GM19193 (cell line): ENCODE data around the gene TMIGD3.

ENCODE experiments used
- POLR2A ChIP-seq: IDR thresholded peaks from 4 replicates; pipeline ENCODE4 v1.6.1; 2011; ENCODE audit not compliant: insufficient read depth, insufficient read length; ENCODE audit errors: extremely low read depth

Gene TMIGD3

DNA sequence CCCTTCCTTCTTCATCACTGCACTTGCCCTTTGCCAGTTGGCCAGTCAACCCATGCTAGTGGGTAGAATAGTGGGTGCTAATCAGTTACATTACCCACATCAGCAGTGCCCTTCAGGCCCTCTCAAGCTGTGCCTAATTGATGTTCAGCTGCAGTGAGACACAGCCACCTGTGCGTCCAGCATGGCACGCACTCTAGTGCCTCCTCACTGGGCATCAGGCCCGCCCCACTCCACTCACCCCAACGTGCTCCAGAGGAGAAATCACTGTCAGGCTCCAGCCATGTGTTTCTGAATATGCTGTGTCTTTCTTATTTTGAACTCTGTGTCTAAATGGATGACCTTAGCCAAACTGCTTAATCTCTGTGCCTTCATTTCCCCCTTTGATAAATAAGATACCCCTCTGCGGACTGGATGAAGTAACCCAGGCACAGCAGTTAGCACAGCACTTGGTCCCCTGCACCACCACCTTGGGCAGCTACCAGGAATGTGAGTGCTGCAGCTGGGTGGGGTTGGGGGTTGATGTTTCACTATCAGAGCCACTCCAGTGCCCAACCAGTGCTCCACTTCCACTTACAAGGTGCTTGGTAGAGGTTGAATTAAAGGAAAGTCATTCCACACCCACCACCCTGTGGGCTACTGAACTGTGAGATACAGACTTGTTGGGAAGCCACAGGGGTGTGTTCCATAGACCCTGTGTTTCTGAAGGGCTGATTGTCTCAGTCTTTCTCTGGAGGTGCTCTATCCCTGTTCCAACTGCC is 8.9 kb upstream of the TMIGD3 start:
- TF ChIP-seq POLR2A = no peak

DNA sequence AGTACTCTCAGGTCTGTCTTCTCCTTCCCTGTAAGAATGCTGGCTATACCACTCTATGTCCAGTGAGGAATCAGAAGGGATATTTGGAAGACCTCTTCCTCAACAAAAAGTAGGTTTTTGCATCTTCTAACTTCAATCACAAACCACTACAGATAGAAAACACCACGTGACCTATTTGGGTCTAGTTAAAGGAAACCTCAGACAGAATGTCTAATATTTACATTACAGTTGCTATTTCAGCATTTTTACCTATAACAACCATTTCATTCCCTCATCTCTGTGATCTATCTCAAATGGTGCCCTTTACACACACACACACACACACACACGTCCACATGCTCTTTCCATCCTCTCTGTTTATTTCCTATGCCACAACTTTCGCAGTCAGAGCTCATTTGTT is 7.9 kb upstream of the TMIGD3 start:
- TF ChIP-seq POLR2A = no peak

DNA sequence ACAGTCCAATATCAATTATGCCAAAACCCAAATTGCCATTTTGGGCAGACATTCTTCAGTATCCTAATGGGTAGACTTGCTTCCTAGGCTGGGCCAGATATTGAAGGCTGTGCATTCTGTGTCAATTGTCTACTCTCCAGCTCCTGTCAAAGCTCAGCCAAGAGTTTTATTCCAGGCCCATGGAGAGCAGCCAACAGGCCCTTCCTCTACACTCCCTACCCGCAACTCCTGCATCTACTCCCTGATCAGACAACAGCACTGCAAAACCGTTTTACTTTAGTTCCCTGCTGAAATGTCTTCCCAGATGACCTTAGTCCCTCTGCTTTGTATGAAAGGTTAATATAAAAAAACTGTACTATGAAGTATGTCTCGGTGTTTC is 6.6 kb upstream of the TMIGD3 start:
- no peak for TF ChIP-seq POLR2A

DNA sequence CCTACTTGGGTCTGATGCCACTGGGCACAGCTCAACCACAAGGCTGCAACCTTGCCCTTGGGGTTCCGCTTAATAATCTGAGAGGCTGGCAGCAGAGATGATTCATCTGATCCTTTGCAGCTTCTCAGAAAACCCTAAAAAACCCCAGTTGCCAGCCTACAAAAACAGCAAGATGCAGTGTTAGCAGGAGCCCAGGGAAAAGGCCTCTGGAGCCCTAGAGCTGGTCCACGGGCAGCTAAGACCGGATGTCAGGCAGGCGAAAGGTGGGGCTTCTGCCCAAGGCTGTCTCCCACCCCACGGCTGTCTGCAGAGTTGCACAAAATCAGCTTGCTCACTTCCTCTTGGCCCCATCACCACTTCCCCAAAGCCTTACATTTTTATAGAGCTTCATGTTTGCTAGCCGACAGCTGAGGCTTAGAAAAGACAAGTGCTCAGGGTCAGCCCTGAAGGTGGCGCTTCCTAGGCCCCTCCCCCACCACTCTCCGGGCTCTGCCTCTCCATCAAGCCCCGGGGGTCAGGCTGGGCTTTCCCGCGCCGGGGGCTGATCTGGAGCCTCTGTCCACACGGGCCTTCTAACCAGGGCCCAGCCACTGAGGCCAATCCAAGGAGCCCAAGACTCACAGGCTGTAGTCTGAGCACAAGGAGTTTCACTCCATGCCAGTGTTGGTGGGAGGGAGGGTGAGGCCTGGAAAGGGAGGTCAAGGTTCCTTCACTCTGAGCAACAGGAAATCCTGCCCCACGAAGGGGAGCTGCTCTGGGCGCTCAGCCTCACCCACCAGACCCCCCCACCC is 4.2 kb upstream of the TMIGD3 start:
- TF ChIP-seq POLR2A = peak; percentile 49

DNA sequence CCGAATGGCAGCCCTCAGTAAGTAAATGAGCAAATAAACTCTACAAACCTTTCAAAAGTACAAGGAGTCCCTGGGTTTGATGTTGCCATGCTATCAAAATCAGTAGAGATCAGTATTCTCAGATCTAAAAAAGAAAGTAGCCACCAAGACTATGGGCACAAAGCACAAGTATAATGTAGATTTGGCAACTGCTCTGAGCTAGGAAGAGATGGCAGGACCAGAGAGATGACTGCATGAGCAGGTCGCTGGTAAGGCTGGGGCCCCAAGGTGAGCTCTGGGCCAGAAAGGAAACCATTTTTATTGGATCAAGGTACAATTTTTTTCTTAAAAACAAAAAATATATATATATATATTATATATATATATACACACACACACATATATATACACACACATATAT is 3.1 kb upstream of the TMIGD3 start:
- TF ChIP-seq POLR2A = no peak

DNA sequence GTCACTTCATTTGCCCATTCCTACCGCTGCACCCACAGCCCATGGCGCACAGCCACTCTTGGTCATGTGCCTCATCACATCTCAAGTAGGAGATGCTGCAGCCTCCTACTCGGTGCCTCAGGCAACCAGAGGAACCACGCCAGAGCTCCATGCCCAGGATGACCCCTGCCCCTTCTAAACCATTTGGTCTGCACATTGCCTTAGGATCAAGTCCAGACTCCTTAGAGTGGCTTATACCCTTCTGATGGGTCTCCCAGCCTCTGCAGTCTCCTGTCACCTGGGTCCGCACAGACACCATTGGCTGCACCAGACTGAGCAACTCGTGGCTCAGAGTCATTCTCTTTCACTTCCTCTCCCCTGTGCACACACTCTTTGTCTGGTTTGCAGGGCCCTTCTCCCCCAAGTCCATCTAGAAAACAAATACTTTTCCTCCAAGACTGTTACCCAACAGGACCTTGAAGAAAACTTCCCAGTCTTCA is 2.2 kb upstream of the TMIGD3 start:
- TF ChIP-seq POLR2A = peak; percentile 54

DNA sequence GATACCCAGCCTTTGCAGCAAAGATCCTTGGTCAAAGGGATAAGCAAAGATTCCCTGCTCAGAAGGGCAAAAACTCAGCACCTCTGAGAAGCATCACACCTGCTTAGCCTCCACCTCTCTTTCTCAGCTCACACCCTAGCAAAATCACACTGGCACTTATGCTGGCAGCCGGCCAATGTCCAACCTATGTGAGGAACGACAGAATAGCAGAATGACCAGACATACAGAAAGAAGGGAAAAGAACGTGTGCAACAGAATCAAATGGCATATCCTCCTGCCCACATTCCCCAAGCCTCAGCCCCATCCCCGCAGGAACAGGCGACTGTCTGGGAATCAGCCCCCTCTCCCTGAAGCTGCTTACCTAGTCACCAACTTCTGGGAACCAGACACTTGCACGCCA is 664 bp upstream of the TMIGD3 start:
- TF ChIP-seq POLR2A = no peak

DNA sequence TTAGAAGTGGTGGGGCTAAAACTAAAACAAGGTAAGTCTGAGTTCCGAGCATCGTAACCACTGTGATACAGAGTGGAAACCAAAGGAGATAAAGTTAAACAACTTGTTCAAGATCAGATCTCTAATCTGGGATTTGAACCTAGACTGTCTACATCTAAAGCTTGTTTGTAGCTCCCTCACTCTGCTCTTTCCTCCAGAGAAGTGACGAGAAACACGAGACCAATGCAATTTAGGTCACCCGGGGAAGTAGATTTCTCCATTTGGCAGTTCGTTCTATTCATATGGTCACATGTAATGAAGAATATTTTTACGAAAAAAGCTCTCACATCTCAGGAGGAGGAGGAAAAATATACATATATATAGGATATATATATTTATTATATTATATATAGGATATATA is 1.8 kb downstream of the TMIGD3 start:
- no peak for TF ChIP-seq POLR2A

DNA sequence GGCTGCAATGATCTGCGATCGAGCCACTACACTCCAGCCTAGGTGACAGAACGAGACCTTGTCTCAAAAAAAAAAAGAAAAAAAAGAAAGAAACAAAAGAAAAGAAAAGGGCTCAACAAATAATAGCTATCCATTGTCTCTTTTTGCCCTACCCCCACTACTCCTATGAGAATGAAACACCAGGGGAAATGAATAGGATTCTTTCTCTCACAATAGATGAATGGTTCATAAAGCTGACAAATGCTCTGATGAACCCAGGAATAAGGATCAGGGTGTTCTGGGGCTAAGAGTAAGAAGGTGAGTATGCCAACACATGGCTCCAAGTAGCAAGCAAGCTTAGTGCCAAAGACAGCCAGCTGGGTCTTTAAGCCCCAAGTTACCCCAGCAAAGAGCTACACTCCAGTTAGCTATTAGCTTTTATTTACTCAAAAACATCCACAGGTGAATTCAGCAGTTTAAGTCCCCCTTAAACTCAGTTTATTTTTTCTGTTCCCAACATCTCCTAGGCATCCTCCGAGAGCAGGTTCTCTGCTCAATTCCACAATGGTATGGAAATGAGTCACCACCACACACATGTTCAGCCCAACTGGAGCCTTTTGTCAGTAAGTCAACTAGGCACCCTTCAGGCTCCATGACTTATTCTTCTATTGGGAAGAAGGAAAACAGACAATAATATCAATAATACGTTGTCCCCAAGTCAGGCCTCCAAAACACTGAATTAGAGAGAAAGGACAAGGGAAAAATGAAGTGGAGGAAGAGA is 4.2 kb downstream of the TMIGD3 start:
- no peak for TF ChIP-seq POLR2A

DNA sequence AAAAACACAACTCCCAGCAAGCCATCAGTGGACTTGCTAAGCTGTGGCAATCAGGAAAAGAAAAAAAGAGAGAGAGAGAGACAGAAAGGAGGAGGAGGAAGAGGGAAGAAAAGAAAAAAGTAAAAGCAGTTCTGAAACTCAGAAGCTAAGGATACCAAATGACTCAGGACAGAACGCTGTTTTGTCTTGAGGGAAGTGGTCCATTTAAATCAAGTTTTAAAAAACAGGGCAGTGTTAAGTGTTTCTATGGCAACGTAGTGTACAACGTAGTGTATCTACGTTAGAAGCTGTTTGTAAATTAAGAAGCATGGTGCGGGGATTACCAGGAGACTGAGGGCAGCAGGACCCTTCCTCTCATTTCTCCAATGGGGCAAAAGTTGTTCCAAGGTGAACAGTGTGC is 5.8 kb downstream of the TMIGD3 start:
- no peak for TF ChIP-seq POLR2A

DNA sequence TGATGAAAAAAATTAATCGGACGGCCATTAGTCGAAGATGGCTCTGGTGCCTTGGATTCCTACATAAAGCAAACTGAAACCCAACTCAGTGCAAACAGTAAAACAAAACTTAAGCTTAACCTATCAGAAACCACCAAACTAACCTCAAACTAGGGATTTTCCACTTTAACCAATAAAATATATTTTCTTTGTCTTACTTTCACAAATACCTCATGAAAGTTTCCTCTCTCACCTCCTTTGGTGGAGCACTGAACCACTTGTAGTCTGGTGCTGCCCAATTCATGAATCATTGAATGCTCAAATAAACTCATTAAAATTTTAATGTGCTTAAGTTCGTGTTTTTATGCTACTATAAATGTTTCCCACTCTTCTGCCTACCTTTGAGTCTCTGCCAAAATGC is 7.0 kb downstream of the TMIGD3 start:
- no peak for TF ChIP-seq POLR2A

DNA sequence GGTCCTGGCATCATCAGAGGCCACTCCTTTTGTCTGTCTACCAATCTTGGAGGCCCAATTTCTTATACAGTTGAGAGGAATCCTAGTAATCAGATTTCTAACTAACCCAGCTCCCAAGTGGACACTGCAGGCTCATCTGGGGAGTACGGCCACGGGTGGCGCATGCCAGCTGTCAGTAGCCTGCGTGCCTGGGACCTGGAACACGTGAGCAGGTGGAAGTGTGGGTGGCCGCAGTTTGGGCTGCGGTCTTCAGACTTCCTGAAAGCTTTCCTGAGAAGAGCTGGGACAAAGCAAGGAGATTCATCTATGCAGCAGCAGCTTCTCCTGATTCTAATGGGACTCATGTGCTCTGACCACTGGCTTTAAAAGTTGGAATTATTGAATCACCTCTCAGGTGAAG is 12.4 kb downstream of the TMIGD3 start:
- no peak for TF ChIP-seq POLR2A

DNA sequence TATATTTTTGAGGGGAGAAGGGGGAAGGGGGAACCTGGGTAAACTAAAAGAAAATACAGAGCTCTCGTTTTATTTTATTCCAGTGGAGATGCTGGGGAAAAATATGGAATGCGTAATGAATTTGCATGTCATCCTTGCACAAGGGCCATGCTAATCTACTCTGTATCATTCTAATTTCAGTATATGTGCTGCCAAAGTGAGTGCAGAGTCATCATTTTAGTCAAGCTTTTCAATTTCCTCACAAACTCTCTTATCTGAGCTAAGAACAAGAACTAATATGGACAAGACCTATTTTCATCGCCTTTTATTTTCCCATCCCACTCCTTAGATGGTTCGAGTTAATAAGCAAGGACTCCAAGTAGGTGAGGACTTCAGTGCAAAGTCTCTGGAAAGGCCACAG is 13.2 kb downstream of the TMIGD3 start:
- TF ChIP-seq POLR2A = no peak

DNA sequence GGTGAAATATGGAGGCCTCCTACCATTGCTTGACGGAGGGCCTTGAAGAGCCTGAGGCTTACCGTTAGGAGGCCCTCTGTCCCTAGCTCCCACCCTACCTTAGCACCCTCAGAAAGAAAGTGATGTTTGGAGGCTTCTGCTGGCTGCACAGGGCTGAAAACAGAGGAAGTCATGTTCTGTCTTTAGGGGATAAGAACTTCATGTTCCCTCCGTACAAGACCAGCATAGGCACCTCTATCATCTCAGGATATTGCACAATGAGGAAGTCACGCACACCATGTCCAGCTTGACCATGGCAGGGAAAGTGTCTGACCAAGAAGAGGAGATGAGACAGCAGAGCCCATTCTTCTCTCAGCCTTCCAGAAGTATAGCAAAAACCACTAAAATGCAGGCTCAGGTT is 13.8 kb downstream of the TMIGD3 start:
- no peak for TF ChIP-seq POLR2A

DNA sequence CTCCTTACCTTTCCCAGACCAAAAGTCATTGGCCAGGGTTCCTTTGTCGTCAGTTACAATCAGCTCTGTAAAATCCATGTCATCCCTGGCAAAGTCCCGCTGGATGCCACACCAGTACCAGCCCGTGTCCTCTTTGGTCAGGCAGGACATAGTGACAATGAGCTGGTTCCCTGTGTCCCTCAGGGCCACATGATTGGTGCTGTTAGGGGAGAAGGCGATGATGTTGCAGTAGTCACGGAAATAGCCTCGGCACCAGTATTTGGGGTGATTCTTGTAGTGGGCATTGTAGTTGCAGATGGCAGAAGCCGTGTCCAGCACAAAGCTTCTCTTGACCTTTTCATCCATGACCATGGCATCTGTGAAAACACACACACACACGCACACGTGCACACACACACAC is 14.8 kb downstream of the TMIGD3 start:
- no peak for TF ChIP-seq POLR2A
